NCI-H128 (cell line): ENCODE measurements around the gene ALDH1A3.
"Not testable (repeated sequence)": the region's sequence is repeated elsewhere in the genome, so short reads cannot be mapped to it uniquely, and the experiment has no call there.

ENCODE experiments used
- DNase-seq: peaks from one replicate; lab custom pipeline; 2025; ENCODE audit not compliant: unreplicated experiment; lab: John Stamatoyannopoulos, UW

ALDH1A3 gene

DNA sequence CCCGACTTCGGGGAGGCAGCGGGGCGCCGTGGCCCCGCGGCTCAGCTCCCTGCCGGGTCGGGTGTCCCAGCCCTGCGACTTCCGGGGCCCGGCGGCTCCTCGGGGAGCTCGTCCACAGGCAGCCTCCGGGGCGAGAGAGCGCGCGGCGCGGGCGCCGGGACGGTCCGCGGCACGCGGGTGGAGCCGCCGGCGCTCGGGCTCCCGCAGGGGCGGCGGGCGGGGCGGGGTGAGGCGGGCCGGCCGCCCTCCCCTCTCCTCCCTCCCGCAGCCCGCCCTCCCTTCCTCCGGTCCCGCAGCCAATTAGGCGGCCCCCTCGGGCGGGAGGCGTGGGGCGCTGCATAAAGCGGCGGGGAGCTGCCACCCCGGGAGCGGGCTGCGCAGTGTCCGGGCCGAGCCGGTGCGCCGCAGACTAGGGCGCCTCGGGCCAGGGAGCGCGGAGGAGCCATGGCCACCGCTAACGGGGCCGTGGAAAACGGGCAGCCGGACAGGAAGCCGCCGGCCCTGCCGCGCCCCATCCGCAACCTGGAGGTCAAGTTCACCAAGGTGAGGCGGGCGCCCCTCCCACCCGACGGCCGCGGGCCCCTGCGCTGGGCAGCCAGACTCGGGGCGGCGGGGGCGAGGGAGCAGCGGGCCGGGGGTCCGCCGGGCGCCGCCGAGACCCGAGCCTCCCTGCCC, at the start of gene ALDH1A3:
Gene ALDH1A3 (plus strand): TSS at position 368 of the 675 bp plus-strand sequence. CDS start 77 bp downstream, at position 445.
- no peak for DNase-seq

GRCh38 chr15:100831467-100831866, 48.2 kb upstream of the ALDH1A3 start:
- no peak for DNase-seq

DNA sequence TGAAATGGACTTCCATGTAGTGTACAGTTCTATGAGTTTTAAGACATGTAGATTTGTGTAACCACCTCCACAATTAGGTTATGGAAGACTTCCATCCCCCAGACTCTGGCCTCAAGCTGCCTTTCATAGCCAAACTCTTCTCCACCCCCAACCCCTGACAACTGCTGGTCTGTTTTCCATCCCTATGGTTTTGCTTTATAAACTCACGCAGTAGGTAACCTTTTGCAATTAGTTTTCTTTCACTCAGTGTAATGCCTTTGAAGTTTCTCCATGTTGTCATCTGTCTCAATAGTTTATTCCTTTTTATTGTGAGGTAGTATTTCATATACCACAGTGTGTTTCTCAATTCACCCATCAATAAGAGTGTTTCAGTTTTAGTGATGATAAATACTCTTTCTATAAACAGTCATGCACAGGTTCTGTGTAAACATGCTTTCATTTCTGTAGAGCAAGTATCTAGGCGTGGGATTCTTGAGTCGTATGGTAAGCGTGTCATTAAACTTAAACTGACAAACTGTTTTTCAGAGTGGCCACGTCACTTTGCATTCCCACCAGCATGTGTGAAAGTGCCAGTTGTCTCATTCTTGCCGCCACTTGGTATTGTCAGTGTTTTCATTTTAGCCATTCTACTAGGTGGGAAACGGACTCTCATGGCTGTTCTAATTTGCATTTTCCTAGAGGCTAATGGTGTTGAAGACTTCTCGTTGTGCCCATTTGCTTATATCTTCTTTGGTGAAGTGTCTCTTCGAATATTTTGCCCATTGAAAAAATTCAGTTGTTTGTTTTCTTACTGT, 47.3 kb upstream of the ALDH1A3 start:
- no peak for DNase-seq

DNA sequence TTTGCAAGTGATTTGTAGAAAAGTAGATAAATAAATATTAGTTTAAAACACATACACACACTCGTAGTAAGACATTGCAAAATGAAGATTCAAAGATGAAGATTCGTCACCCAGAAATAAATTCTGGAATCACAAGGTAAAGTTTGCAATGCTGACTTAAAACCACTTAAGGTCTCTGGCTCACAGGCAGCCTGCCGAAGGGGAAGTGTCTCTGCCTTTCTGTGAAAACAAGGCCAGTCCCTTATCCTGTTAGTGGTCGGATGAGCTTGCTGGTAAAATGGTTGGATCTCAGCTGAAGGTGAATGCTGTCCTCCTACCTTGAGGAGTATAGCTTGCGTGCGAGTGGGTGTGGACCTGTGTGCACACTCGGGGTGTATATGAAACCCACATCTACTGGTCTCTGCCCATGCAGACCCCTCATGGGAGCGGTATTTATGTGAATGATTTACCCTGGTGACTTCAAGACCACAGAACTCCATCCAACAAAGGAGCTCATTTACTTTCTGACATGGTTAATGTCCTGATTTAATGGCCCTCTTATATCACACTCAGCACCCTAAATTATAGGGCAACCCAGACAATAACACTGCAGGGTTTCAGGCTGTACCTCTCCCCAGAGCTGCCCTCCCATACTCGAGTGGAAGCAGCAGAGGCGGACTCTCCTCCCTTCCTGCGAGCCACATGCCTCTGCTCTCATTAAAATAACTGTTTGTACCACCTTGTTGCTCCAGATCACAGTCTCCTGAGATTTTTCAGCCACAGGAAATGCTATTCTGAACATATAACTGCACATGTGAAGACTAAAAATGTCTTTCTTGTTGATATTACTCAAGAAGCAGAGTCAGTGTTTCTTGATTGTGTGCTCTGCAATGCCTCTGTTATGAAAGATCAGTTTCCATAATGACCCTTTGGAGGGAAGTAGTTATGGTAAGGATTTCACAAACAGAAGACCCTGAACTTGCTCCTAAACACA, 45.9 kb upstream of the ALDH1A3 start:
- no peak for DNase-seq

GRCh38 chr15:100834731-100835130, 44.9 kb upstream of the ALDH1A3 start:
- DNase-seq = no peak

DNA sequence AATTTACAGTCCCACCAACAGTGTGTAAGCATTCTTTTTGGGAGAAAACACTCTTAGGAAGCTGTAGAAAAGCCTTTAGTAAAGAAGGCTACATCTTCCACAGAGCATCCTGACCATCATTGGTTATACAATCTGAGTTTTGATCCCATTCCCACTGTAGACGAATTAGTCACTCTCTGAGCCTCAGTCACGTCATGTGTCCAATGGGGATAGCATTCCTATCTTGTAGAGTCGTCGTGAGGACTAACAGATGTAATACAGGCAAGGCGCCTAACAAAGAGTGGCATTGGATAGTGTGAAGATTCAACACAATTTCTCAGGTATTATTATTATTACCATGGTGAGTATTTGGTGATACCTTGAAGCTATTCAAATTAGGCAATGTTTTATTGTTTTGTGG, 44.0 kb upstream of the ALDH1A3 start:
- DNase-seq = no peak

DNA sequence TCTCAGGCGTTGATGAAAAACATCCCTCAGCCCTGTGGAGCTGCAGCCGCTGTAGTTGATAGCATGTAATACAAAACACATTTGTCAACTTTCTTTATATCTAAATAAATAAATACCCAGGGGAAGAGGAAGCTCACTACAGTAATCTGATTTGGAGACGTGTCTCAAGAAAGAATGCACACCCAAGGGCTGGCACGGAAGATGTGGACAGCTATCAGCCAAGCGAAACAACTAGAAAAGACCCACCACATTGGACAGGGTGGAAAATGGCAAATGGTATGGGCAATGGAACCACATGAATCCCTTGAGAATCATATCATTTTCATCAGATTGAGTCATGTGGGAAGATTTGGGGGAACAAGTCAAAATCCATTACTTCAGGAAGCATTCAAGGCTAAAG, 43.1 kb upstream of the ALDH1A3 start:
- DNase-seq = no peak

GRCh38 chr15:100841426-100841825, 38.2 kb upstream of the ALDH1A3 start:
- no peak for DNase-seq

GRCh38 chr15:100842756-100843730, 36.6 kb upstream of the ALDH1A3 start:
- DNase-seq = no peak

DNA sequence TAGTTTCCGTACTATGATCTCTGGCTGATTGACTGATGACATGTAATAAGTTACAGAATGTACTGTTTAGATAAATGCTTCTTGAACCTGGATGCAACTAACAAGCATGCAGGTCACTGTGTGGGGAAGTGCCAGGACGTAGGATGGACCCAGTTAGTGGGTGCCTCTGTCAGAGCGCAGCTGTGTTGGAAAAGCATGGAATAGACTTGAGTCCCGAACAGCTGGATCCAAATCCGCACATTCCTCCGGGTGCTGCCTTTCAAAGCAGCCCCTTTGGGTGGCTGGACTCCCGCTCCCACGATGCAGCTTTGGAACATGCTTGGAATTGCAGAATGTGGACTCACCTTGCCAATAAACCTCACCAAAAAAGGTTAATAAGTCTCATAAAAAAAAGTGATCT, 35.5 kb upstream of the ALDH1A3 start:
- no peak for DNase-seq

DNA sequence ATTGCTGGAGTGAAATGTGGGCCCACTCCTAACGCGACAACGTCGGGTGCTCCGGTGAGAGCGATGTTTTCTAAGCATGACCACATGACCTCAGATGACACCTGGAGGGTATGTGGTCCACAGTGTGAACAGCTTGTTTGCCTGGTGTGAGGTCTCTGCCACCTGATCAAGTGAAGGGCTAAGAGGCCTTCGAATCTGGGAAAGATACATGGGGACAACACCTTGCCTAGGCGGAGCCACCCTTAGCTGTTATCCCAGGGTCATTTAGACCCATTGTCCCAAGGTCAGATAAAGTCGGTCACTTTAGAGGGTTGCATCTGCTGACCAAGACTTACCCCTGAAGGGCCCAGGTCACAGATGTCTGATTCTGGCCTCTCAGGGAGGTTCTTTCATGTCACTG, 34.9 kb upstream of the ALDH1A3 start:
- no peak for DNase-seq

- no peak for DNase-seq
Observed at GRCh38 chr15:100847194-100847593, 32.4 kb upstream of the ALDH1A3 start.

DNA sequence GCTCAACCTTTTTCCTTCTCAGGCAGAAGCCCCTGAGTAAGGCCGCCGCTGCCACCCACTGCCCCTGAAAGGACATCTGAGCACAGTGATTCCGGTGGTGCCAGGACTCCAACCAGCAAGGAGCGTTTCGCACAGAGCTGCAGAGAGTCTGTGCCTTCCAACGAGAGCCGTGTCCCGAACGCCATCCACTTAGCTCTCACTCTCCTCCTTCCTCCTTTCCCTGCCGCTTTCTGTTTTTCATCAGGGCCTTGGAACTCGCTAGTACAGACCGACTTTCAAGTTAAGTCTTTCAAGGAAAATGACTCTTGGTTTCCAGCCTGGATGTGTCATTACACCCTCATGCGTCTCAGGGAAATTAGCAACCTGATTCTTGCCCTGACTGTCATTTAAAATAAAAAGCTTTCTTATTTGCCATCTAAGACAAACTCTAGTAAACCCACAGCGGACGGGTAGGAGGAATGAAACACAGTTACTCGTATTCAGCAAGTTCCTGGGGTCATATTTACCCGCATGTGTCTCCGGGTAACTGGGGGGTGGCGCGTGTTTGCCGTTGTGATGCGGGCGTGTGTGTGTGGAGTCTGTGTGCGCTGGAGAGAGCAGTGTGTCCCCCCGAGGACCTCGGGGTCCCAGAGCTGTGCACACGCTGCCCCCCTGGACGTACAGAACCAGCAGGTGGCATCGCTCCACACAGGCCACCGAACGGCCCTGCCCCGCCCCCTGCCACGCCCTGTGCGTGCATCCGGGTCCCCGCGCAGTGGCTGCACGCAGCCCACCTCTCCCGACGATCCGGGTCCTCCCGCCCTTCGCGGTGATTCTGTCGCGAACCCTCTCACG, 30.4 kb upstream of the ALDH1A3 start:
- DNase-seq = no peak

DNA sequence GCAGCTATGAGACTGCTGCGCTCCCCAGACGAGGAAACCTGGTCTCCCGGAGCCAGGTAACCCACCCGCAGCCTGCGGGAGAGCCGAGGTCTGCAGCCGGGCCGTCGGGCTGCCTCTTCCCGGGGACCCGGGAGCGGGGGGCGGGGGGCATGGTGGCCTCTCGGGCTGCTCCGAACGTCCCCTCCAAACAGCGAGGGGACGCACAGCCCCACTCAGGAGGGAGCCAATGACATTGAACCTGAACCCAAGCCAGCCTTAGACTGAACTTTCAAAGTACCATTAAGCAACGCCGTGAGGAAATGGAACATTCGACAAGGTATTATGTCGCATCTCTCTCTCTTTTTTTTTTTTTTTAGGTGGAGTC, 29.8 kb upstream of the ALDH1A3 start:
- no peak for DNase-seq

GRCh38 chr15:100851428-100852015, 28.1 kb upstream of the ALDH1A3 start:
- not testable (repeated sequence) for DNase-seq

GRCh38 chr15:100852630-100853029, 27.0 kb upstream of the ALDH1A3 start:
- no peak for DNase-seq

- DNase-seq = no peak
Observed at GRCh38 chr15:100853676-100854440, 25.8 kb upstream of the ALDH1A3 start.

DNA sequence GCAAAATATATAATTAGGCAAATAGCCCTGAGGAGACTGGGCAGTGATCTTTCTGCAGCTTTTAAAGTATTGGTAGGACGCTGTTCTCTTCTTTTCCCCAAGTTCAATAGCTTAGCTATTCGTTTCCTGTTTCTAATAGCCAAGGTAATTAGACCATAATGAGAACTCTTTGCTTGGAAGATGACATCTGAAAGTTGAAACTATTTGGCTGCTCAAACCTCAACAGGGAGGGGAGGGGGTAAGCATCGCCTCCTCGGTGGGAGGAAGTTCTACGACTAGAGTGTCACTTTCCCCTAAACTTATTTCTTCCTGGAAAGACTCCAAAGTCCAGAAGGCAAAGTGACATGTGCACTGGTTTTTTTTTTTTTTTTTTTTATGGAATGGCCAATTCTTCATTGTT, 22.8 kb upstream of the ALDH1A3 start:
- no peak for DNase-seq
